H9 (cell line): ENCODE data around the gene ST6GAL1. TPM values are rescaled to one million over a fixed set of nuclear protein-coding genes. Genes with fewer than 3 reads are reported as not detected.

Experiments used
- DNase-seq: peaks from one replicate; pipeline ENCODE4 v3.0.0-alpha.2; 2017
- H2AFZ ChIP-seq: one replicate; pipeline ENCODE4 v1.6.1; 2013; ENCODE audit warnings: mild to moderate bottlenecking, low read length, control low read depth, moderate library complexity
- H2AK5ac ChIP-seq: 2 replicates; pipeline ENCODE4 v1.6.1; 2013; ENCODE audit warnings: low read length, control low read depth, mixed read lengths; ENCODE audit not compliant: insufficient read length
- H2BK120ac ChIP-seq: one replicate; pipeline ENCODE4 v1.6.1; 2013; ENCODE audit warnings: low read depth, mild to moderate bottlenecking, low read length, control low read depth, inconsistent platforms; ENCODE audit not compliant: poor library complexity, severe bottlenecking
- H2BK12ac ChIP-seq: 2 replicates; pipeline ENCODE4 v1.6.1; 2013; ENCODE audit warnings: low read length, control low read depth, mixed read lengths, low read depth; ENCODE audit not compliant: insufficient read length
- H2BK15ac ChIP-seq: 2 replicates; pipeline ENCODE4 v1.6.1; 2013; ENCODE audit warnings: low read depth, low read length, control low read depth
- H2BK20ac ChIP-seq: one replicate; pipeline ENCODE4 v1.6.1; 2013; ENCODE audit warnings: low read depth, mild to moderate bottlenecking, low read length, control low read depth, inconsistent platforms; ENCODE audit not compliant: poor library complexity, severe bottlenecking
- H2BK5ac ChIP-seq: 2 replicates; pipeline ENCODE4 v1.6.1; 2013; ENCODE audit warnings: low read length, control low read depth, mixed read lengths; ENCODE audit not compliant: insufficient read length
- H3K14ac ChIP-seq: 2 replicates; pipeline ENCODE4 v1.6.1; 2013; ENCODE audit warnings: low read length, control low read depth; ENCODE audit not compliant: insufficient read depth
- H3K18ac ChIP-seq: 2 replicates; pipeline ENCODE4 v1.6.1; 2013; ENCODE audit warnings: low read depth, mild to moderate bottlenecking, mixed read lengths, low read length, control low read depth; ENCODE audit not compliant: insufficient read length
- H3K23ac ChIP-seq: 2 replicates; pipeline ENCODE4 v1.6.1; 2013; ENCODE audit warnings: low read length, control low read depth, mixed read lengths, low read depth; ENCODE audit not compliant: insufficient read length
- H3K23me2 ChIP-seq: 2 replicates; pipeline ENCODE4 v1.6.1; 2013; ENCODE audit warnings: low read depth, mild to moderate bottlenecking, mixed read lengths, low read length, control low read depth; ENCODE audit not compliant: insufficient read length, poor library complexity, severe bottlenecking
- H3K27ac ChIP-seq: 2 replicates; pipeline ENCODE4 v1.5.1; 2013; ENCODE audit warnings: low read length, control low read depth, mixed read lengths, low read depth; ENCODE audit not compliant: insufficient read length
- H3K27me3 ChIP-seq: 2 replicates; pipeline ENCODE4 v1.6.1; 2013; ENCODE audit warnings: low read length, control low read depth, inconsistent platforms; ENCODE audit not compliant: insufficient read depth
- H3K4ac ChIP-seq: 2 replicates; pipeline ENCODE4 v1.6.1; 2013; ENCODE audit warnings: low read depth, mild to moderate bottlenecking, control low read depth, inconsistent platforms, low read length, moderate library complexity
- H3K4me1 ChIP-seq: 2 replicates; pipeline ENCODE4 v1.6.1; 2013; ENCODE audit warnings: low read length, control low read depth, inconsistent platforms; ENCODE audit not compliant: insufficient read depth
- H3K4me2 ChIP-seq: 2 replicates; pipeline ENCODE4 v1.6.1; 2013; ENCODE audit warnings: low read length, control low read depth, mixed read lengths; ENCODE audit not compliant: insufficient read length, insufficient read depth
- H3K56ac ChIP-seq: 2 replicates; pipeline ENCODE4 v1.6.1; 2013; ENCODE audit warnings: low read depth, mild to moderate bottlenecking, mixed read lengths, low read length, control low read depth; ENCODE audit not compliant: insufficient read length
- H3K79me1 ChIP-seq: 2 replicates; pipeline ENCODE4 v1.6.1; 2013; ENCODE audit warnings: low read depth, mild to moderate bottlenecking, moderate library complexity, low read length, control low read depth, inconsistent platforms; ENCODE audit not compliant: insufficient read depth, poor library complexity, severe bottlenecking
- H3K79me2 ChIP-seq: 2 replicates; pipeline ENCODE4 v1.6.1; 2013; ENCODE audit warnings: low read length, control low read depth, inconsistent platforms; ENCODE audit not compliant: insufficient read depth
- H3K9ac ChIP-seq: 2 replicates; pipeline ENCODE4 v1.6.1; 2013; ENCODE audit warnings: low read length, control low read depth, mixed read lengths; ENCODE audit not compliant: insufficient read length; ENCODE audit errors: extremely low read depth
- H3K9me3 ChIP-seq: one replicate; pipeline ENCODE4 v1.6.1; 2013; ENCODE audit warnings: low read depth, low read length, inconsistent platforms; ENCODE audit not compliant: control insufficient read depth
- H3T11ph ChIP-seq: one replicate; pipeline ENCODE4 v1.6.1; 2013; ENCODE audit warnings: mild to moderate bottlenecking, low read length, control low read depth, inconsistent platforms
- H4K20me1 ChIP-seq: one replicate; pipeline ENCODE4 v1.6.1; 2013; ENCODE audit not compliant: control insufficient read depth, insufficient read length, insufficient read depth
- H4K5ac ChIP-seq: 2 replicates; pipeline ENCODE4 v1.6.1; 2013; ENCODE audit warnings: low read depth, mild to moderate bottlenecking, mixed read lengths, low read length, control low read depth; ENCODE audit not compliant: insufficient read length
- H4K8ac ChIP-seq: replicated peaks from 2 replicates; pipeline ENCODE4 v1.6.1; 2013; ENCODE audit warnings: low read length, control low read depth, mixed read lengths, low read depth; ENCODE audit not compliant: insufficient read length
- H4K91ac ChIP-seq: 2 replicates; pipeline ENCODE4 v1.6.1; 2013; ENCODE audit warnings: low read depth, mild to moderate bottlenecking, moderate library complexity, mixed read lengths, low read length, control low read depth; ENCODE audit not compliant: insufficient read length
- H3K27ac Mint-ChIP-seq, 3 experiments: 2 replicates in 2 of 3; 3 replicates in 1 of 3; pipeline ENCODE4 v1.8.0; 2020 to 2021; ENCODE audit warnings: mixed read lengths in 3 of 3, mild to moderate bottlenecking in 1 of 3, moderate library complexity in 1 of 3
- H3K27me3 Mint-ChIP-seq: 2 replicates; pipeline ENCODE4 v1.8.0; 2021; ENCODE audit warnings: low read depth, mild to moderate bottlenecking, moderate library complexity, mixed read lengths
- H3K36me3 Mint-ChIP-seq, 3 experiments: 2 replicates in 2 of 3; 3 replicates in 1 of 3; pipeline ENCODE4 v1.8.0; 2020 to 2021; ENCODE audit warnings: low read depth in 3 of 3, mixed read lengths in 3 of 3; ENCODE audit not compliant: insufficient read depth in 1 of 3
- H3K4me1 Mint-ChIP-seq, 2 experiments: 2 replicates each; pipeline ENCODE4 v1.8.0; 2020; ENCODE audit warnings: mixed read lengths in 2 of 2
- H3K4me3 Mint-ChIP-seq, 2 experiments: 2 replicates in 1 of 2; 3 replicates in 1 of 2; pipeline ENCODE4 v1.8.0; 2020 to 2021; ENCODE audit warnings: mild to moderate bottlenecking in 2 of 2, mixed read lengths in 2 of 2, moderate library complexity in 1 of 2
- H3K9me3 Mint-ChIP-seq, 2 experiments: 2 replicates in 1 of 2; 3 replicates in 1 of 2; pipeline ENCODE4 v1.8.0; 2020; ENCODE audit warnings: mild to moderate bottlenecking in 2 of 2, mixed read lengths in 2 of 2, moderate library complexity in 1 of 2
- CTCF ChIP-seq: fragments of 200-600 bp; sonication (generic); conservative IDR thresholded peaks from 3 replicates; pipeline ENCODE4 v1.8.0; 2021; ENCODE audit warnings: antibody characterized with exemption, mild to moderate bottlenecking
- WGBS: extraction: QIAGEN DNeasy Blood & Tissue Kit; methylation state at CpG from one replicate; pipeline ENCODE4 v1.1.7; 2013; ENCODE audit warnings: missing lambda C conversion rate, low lambda C conversion rate, mixed read lengths; ENCODE audit not compliant: insufficient read length; ENCODE audit errors: extremely low coverage; 5-methylcytosine and 5-hydroxymethylcytosine counted together
- total RNA-seq: library from RNA; stranded (reverse); gene quantifications from 2 replicates; pipeline ENCODE4 v1.2.1, GENCODE V29; 2021

ST6GAL1 gene
- total RNA-seq, 1 experiment from 2014 or later, result 139 TPM

DNA sequence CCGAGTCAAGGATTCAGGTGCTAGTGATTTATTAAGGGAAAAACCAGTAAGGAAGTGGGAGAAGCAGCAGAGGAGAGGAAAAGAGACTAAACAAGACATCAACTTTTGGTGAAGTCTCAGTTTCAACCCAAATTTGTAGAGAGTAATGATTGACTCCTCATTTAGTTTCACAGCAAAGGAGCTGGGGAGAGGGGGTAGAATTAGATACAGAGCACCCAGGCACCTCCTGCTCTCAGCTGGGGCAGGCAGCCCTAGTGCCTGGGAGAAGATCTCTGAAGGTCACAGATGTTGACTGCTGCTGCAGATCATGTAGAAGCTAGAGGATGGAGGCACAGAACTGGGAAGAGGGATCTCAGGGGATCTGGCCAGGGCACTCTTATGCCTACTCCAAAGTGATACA lies 179.8 kb downstream of the ST6GAL1 start:
- no peak overlapping the region for H4K91ac ChIP-seq
- no peak overlapping the region for H2BK120ac ChIP-seq
- H3K4me1 ChIP-seq, result no peaks in the 10 kb centered on the region
- DNase-seq, result no peak
- no peak overlapping the region for H3K23ac ChIP-seq
- no peak overlapping the region for H4K5ac ChIP-seq
- no peak overlapping the region for H2AFZ ChIP-seq
- H3K27ac ChIP-seq, result no peak overlapping the region
- no peak for TF ChIP-seq CTCF
- Mint-ChIP-seq H3K27me3 (no peaks in the 10 kb centered on the region), H3K4me3 (no peak overlapping the region), H3K9me3 (no peaks in the 10 kb centered on the region), H3K4me1 (peaks cover 3 to 5% of the 10 kb centered on the region in 2 experiments), H3K27ac (peak overlapping the region in 1 of 3 experiments; percentile 60; a peak in 2 of 7 replicates), H3K36me3 (no peaks in the 10 kb centered on the region; a peak in 2 of 7 replicates)
- H4K20me1 ChIP-seq, result peaks cover 3% of the 10 kb centered on the region
- H2BK20ac ChIP-seq, result no peak overlapping the region
- no peaks in the 10 kb centered on the region for H3K23me2 ChIP-seq
- no peak overlapping the region for H3K18ac ChIP-seq
- H3K14ac ChIP-seq, result no peak overlapping the region
- no peak overlapping the region for H3K4ac ChIP-seq
- H2BK12ac ChIP-seq, result no peak overlapping the region
- no peaks in the 10 kb centered on the region for H3K79me1 ChIP-seq
- H4K8ac ChIP-seq, result no peak overlapping the region
- no peak overlapping the region for H3T11ph ChIP-seq
- H3K27me3 ChIP-seq, result no peaks in the 10 kb centered on the region
- no peaks in the 10 kb centered on the region for H3K9me3 ChIP-seq
- no peak overlapping the region for H2BK5ac ChIP-seq
- H3K4me2 ChIP-seq, result no peak overlapping the region
- H3K9ac ChIP-seq, result no peak overlapping the region
- no CpG with 5 or more reads among the region's 1 CpG for WGBS
- no peak overlapping the region for H2AK5ac ChIP-seq
- no peak overlapping the region for H2BK15ac ChIP-seq
- no peak overlapping the region for H3K56ac ChIP-seq
- H3K79me2 ChIP-seq, result no peaks in the 10 kb centered on the region
